Suprapubic skin (tissue), 4 donors: ENCODE data around the gene TAF3.

Experiments
- EP300 ChIP-seq: sonication (generic); formaldehyde crosslinking; IDR thresholded peaks from one replicate; pipeline ENCODE4 v1.6.1; 2017; ENCODE audit warnings: antibody characterized with exemption
- POLR2A ChIP-seq, 2 donors: fragments of 450-650 bp; IDR thresholded peaks; one replicate each; pipeline ENCODE4 v1.6.1; 2017; ENCODE audit warnings: antibody characterized with exemption in 2 of 2, mild to moderate bottlenecking in 2 of 2, moderate library complexity in 2 of 2
- POLR2AphosphoS5 ChIP-seq, 3 donors: sonication (generic); formaldehyde crosslinking; IDR thresholded peaks; one replicate each; pipeline ENCODE4 v1.6.1; 2017; ENCODE audit warnings: antibody characterized with exemption in 3 of 3
- TF ChIP-seq, protein P1 (sequence below), 2 donors: fragments of 200-600 bp in 1 of 2; fragments of 450-650 bp in 1 of 2; sonication (generic) in 1 of 2; IDR thresholded peaks; one replicate each; pipeline ENCODE4 v1.5.1; 2016 to 2019; ENCODE audit warnings: antibody characterized with exemption in 2 of 2, mild to moderate bottlenecking in 1 of 2, moderate library complexity in 1 of 2

DNA sequence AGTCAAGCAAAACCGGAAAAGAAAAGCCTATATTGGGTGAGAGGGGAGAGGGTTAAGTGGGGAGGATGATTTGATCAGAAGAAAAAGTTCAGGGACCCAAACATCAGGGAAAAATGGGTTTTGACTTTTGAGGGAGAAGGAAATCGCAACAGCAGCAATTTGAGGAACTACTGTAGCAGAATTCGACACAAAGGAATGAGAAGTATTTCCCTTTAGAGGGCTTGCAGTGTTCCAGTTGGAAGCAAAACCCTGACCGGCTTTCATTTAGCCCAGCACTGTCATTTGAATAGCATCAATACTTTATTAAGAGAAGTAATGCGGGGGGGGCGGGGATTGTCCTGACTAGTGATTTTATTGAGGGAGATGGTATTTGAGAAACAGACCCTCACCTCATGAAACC lies 199.0 kb downstream of the TAF3 start:
- TF ChIP-seq, protein P1, sequence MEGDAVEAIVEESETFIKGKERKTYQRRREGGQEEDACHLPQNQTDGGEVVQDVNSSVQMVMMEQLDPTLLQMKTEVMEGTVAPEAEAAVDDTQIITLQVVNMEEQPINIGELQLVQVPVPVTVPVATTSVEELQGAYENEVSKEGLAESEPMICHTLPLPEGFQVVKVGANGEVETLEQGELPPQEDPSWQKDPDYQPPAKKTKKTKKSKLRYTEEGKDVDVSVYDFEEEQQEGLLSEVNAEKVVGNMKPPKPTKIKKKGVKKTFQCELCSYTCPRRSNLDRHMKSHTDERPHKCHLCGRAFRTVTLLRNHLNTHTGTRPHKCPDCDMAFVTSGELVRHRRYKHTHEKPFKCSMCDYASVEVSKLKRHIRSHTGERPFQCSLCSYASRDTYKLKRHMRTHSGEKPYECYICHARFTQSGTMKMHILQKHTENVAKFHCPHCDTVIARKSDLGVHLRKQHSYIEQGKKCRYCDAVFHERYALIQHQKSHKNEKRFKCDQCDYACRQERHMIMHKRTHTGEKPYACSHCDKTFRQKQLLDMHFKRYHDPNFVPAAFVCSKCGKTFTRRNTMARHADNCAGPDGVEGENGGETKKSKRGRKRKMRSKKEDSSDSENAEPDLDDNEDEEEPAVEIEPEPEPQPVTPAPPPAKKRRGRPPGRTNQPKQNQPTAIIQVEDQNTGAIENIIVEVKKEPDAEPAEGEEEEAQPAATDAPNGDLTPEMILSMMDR (IDR thresholded peaks at IDR 0.05): no peak
- TF ChIP-seq POLR2A (IDR thresholded peaks at IDR 0.05): no peak
- TF ChIP-seq POLR2AphosphoS5 (IDR thresholded peaks at IDR 0.05): no peak
- no peak for TF ChIP-seq EP300
